Stimulated activated CD4-positive, alpha-beta T cell treated with anti-CD3 and anti-CD28 coated beads, Interleukin-1b, Interleukin-23, amount 100 ng/mL, for 24 hours (primary cell): ENCODE measurements around the gene REEP2.
"Not testable (repeated sequence)": the region's sequence is repeated elsewhere in the genome, so short reads cannot be mapped to it uniquely, and the experiment has no call there.

Experiments
- DNase-seq, 4 experiments: peaks; one replicate each; pipeline ENCODE4 v3.0.0-alpha.2; 2020; ENCODE audit warnings: low read depth in 4 of 4, low spot score in 1 of 4

REEP2 gene

GRCh38 chr5:138438724-138439476 lies at the start of gene REEP2:
Gene REEP2, plus strand, starts transcription at chr5:138439057. Its CDS starts 152 bp downstream, at chr5:138439209.
- peak in 3 of 4 experiments; percentile 39 to 60 (median 47) for DNase-seq

- no peak for DNase-seq
Measured at GRCh38 chr5:138389332-138389731, 49.5 kb upstream of the REEP2 start.

GRCh38 chr5:138389911-138390310 lies 48.9 kb upstream of the REEP2 start:
- DNase-seq, result not testable (repeated sequence)

GRCh38 chr5:138391859-138392386 lies 46.9 kb upstream of the REEP2 start:
- DNase-seq, result no peak

GRCh38 chr5:138402640-138403039 lies 36.2 kb upstream of the REEP2 start:
- DNase-seq, result no peak

GRCh38 chr5:138408023-138408422 lies 30.8 kb upstream of the REEP2 start:
- no peak for DNase-seq

GRCh38 chr5:138410996-138411640 lies 27.7 kb upstream of the REEP2 start:
- DNase-seq, result peak in 1 of 4 experiments; percentile 7

- DNase-seq, result no peak
Measured at GRCh38 chr5:138418444-138418843, 20.4 kb upstream of the REEP2 start.

- DNase-seq, result no peak
Measured at GRCh38 chr5:138425079-138425478, 13.8 kb upstream of the REEP2 start.

GRCh38 chr5:138435943-138436342 lies 2.9 kb upstream of the REEP2 start:
- no peak for DNase-seq

- no peak for DNase-seq
Measured at GRCh38 chr5:138438003-138438723, 694 bp upstream of the REEP2 start.

GRCh38 chr5:138439477-138440158 lies 761 bp downstream of the REEP2 start:
- no peak for DNase-seq

GRCh38 chr5:138440159-138441073 lies 1.6 kb downstream of the REEP2 start:
- no peak for DNase-seq

GRCh38 chr5:138441221-138441620 lies 2.4 kb downstream of the REEP2 start:
- DNase-seq, result no peak

GRCh38 chr5:138444078-138444773 lies 5.4 kb downstream of the REEP2 start:
- DNase-seq, result no peak

GRCh38 chr5:138444774-138445546 lies 6.1 kb downstream of the REEP2 start:
- DNase-seq, result no peak

GRCh38 chr5:138445547-138446271 lies 6.9 kb downstream of the REEP2 start:
- no peak for DNase-seq

GRCh38 chr5:138448070-138448469 lies 9.2 kb downstream of the REEP2 start:
- no peak for DNase-seq
